Measurements from ENCODE around the gene CASP3.
"Not testable (repeated sequence)": the region's sequence is repeated elsewhere in the genome, so short reads cannot be mapped to it uniquely, and the experiment has no call there.

CASP3 gene

DNA sequence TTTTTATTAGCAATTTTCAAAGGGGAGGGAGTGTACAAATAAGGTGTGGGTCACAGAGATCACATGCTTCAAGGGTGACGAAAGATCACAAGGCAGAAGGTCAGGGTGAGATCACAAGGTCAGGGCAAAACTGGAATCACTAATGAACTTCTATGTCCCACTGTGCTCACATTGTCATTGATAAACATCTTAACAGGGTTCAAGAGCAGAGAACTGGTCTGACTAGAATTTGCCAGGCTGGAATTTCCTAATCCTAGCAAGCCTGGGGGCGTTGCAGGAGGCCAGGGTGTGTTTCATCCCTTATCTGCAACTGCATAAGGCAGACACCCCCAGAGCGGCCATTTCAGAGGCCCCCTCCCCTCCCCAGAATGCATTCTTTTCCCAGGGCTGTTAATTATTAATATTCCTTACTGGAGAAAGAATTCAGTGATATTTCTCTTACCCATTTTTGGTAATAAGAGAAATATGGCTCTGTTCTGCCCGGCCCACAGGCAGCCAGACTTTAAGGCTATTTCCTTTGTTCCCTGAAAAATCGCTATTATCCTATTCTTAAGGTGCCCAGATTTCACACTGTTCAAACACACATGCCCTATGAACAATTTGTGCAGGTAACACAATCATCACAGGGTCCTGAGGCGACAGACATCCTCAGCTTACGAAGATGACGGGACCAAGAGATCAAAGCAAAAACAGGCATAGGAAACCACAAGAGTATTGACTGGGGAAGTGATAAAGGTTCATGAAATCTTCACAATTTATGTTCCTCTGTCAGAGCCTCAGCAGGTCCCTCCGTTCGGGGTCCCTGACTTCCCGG, 23.3 kb downstream of the CASP3 start:
- 86% methylated on average over 10 of the region's 11 CpGs for WGBS
- H3K9ac ChIP-seq (ENCODE audit: low read length); H2BK120ac ChIP-seq (ENCODE audit: low read depth, low read length); H3K79me1 ChIP-seq (replicated peaks; ENCODE audit: low read length, poor library complexity, severe bottlenecking); H3K14ac ChIP-seq (ENCODE audit: low read length in 2 of 2); H2AFZ ChIP-seq (ENCODE audit: low read depth, low read length); H2BK5ac ChIP-seq (ENCODE audit: low read depth, low read length, poor library complexity, severe bottlenecking); DNase-seq; H3K4me2 ChIP-seq (ENCODE audit: low read length, poor library complexity, severe bottlenecking); H3K4ac ChIP-seq (ENCODE audit: low read depth in 1 of 2, low read length in 2 of 2); H3K27me3 ChIP-seq (ENCODE audit: control insufficient read depth in 1 of 2, insufficient read depth in 1 of 2, low read length in 2 of 2); H2BK12ac ChIP-seq (ENCODE audit: low read length in 2 of 2); H4K91ac ChIP-seq (ENCODE audit: low read length); H3K4me1 ChIP-seq (ENCODE audit: control insufficient read depth, insufficient read depth, low read depth, low read length); H3K4me3 ChIP-seq (ENCODE audit: insufficient read depth in 1 of 2, low read depth in 1 of 2, low read length in 2 of 2); H3K18ac ChIP-seq (ENCODE audit: low read depth in 1 of 2, low read length in 2 of 2); H4K8ac ChIP-seq (ENCODE audit: low read length); H2BK15ac ChIP-seq (ENCODE audit: low read depth, poor library complexity, severe bottlenecking); H3K9me3 ChIP-seq (ENCODE audit: control insufficient read depth, low read length); H3K23ac ChIP-seq (ENCODE audit: low read length in 2 of 2): not testable (repeated sequence)
- peaks cover 30 to 57% of the 10 kb centered on the region in 2 experiments for H3K36me3 ChIP-seq (ENCODE audit: control insufficient read depth in 1 of 2, insufficient read depth in 2 of 2, low read depth in 1 of 2, low read length in 2 of 2)
- peak overlapping the region; percentile 44 for H2AK5ac ChIP-seq (ENCODE audit: low read length, severe bottlenecking)
- H3K27ac ChIP-seq (ENCODE audit: low read length, poor library complexity, severe bottlenecking), result peak overlapping the region; percentile 55

GRCh38 chr4:184624972-184625554, 24.2 kb downstream of the CASP3 start:
- H3K4me3 ChIP-seq (ENCODE audit: insufficient read depth in 1 of 2, low read depth in 1 of 2, low read length in 2 of 2), result no peak overlapping the region
- no peak overlapping the region for H3K18ac ChIP-seq (ENCODE audit: low read depth in 1 of 2, low read length in 2 of 2)
- H3K27me3 ChIP-seq (ENCODE audit: control insufficient read depth in 1 of 2, insufficient read depth in 1 of 2, low read length in 2 of 2), result no peaks in the 10 kb centered on the region
- H2BK15ac ChIP-seq (ENCODE audit: low read depth, poor library complexity, severe bottlenecking), result no peak overlapping the region
- 96% methylated on average over 7 of the region's 7 CpGs for WGBS
- no peak overlapping the region for H2AFZ ChIP-seq (ENCODE audit: low read depth, low read length)
- H3K36me3 ChIP-seq (ENCODE audit: control insufficient read depth in 1 of 2, insufficient read depth in 2 of 2, low read depth in 1 of 2, low read length in 2 of 2), result peaks cover 24 to 47% of the 10 kb centered on the region in 2 experiments
- no peak overlapping the region for H3K4ac ChIP-seq (ENCODE audit: low read depth in 1 of 2, low read length in 2 of 2)
- H4K91ac ChIP-seq (ENCODE audit: low read length), result no peak overlapping the region
- no peak for DNase-seq
- H3K79me1 ChIP-seq (replicated peaks; ENCODE audit: low read length, poor library complexity, severe bottlenecking), result peaks cover 5% of the 10 kb centered on the region
- H2AK5ac ChIP-seq (ENCODE audit: low read length, severe bottlenecking), result no peak overlapping the region
- no peaks in the 10 kb centered on the region for H3K9me3 ChIP-seq (ENCODE audit: control insufficient read depth, low read length)
- no peaks in the 10 kb centered on the region for H3K4me1 ChIP-seq (ENCODE audit: control insufficient read depth, insufficient read depth, low read depth, low read length)
- H3K14ac ChIP-seq (ENCODE audit: low read length in 2 of 2), result no peak overlapping the region
- H3K23ac ChIP-seq (ENCODE audit: low read length in 2 of 2), result no peak overlapping the region
- no peak overlapping the region for H3K9ac ChIP-seq (ENCODE audit: low read length)
- H2BK5ac ChIP-seq (ENCODE audit: low read depth, low read length, poor library complexity, severe bottlenecking), result no peak overlapping the region
- no peak overlapping the region for H2BK12ac ChIP-seq (ENCODE audit: low read length in 2 of 2)
- H3K27ac ChIP-seq (ENCODE audit: low read length, poor library complexity, severe bottlenecking), result peak overlapping the region; percentile 42
- H3K4me2 ChIP-seq (ENCODE audit: low read length, poor library complexity, severe bottlenecking), result no peak overlapping the region
- no peak overlapping the region for H4K8ac ChIP-seq (ENCODE audit: low read length)
- H2BK120ac ChIP-seq (ENCODE audit: low read depth, low read length), result no peak overlapping the region

DNA sequence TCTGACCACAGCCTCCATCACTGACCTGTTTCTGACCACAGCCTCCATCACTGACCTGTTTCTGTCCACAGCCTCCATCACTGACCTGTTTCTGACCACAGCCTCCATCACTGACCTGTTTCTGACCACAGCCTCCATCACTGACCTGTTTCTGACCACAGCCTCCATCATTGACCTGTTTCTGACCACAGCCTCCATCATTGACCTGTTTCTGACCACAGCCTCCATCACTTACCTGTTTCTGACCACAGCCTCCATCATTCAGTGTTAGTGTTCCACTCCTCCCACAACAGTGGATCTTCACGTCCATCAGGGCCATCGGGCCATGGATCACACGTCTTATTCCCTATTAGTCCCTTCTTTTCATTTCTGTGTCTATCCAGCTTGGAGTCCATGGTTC, 24.7 kb downstream of the CASP3 start:
- H3K4me3 ChIP-seq (ENCODE audit: insufficient read depth in 1 of 2, low read depth in 1 of 2, low read length in 2 of 2); H2AK5ac ChIP-seq (ENCODE audit: low read length, severe bottlenecking); H3K4ac ChIP-seq (ENCODE audit: low read depth in 1 of 2, low read length in 2 of 2); H3K9me3 ChIP-seq (ENCODE audit: control insufficient read depth, low read length); H2BK120ac ChIP-seq (ENCODE audit: low read depth, low read length); H3K4me2 ChIP-seq (ENCODE audit: low read length, poor library complexity, severe bottlenecking); H4K91ac ChIP-seq (ENCODE audit: low read length); H3K9ac ChIP-seq (ENCODE audit: low read length); H2BK12ac ChIP-seq (ENCODE audit: low read length in 2 of 2); H4K8ac ChIP-seq (ENCODE audit: low read length); DNase-seq; H3K79me1 ChIP-seq (replicated peaks; ENCODE audit: low read length, poor library complexity, severe bottlenecking); H2AFZ ChIP-seq (ENCODE audit: low read depth, low read length); H2BK5ac ChIP-seq (ENCODE audit: low read depth, low read length, poor library complexity, severe bottlenecking); H3K27me3 ChIP-seq (ENCODE audit: control insufficient read depth in 1 of 2, insufficient read depth in 1 of 2, low read length in 2 of 2); H3K18ac ChIP-seq (ENCODE audit: low read depth in 1 of 2, low read length in 2 of 2); H3K14ac ChIP-seq (ENCODE audit: low read length in 2 of 2); H3K4me1 ChIP-seq (ENCODE audit: control insufficient read depth, insufficient read depth, low read depth, low read length); H2BK15ac ChIP-seq (ENCODE audit: low read depth, poor library complexity, severe bottlenecking); H3K23ac ChIP-seq (ENCODE audit: low read length in 2 of 2); H3K27ac ChIP-seq (ENCODE audit: low read length, poor library complexity, severe bottlenecking): not testable (repeated sequence)
- 99% methylated on average over 3 of the region's 3 CpGs for WGBS
- H3K36me3 ChIP-seq (ENCODE audit: control insufficient read depth in 1 of 2, insufficient read depth in 2 of 2, low read depth in 1 of 2, low read length in 2 of 2), result peaks cover 23 to 42% of the 10 kb centered on the region in 2 experiments

DNA sequence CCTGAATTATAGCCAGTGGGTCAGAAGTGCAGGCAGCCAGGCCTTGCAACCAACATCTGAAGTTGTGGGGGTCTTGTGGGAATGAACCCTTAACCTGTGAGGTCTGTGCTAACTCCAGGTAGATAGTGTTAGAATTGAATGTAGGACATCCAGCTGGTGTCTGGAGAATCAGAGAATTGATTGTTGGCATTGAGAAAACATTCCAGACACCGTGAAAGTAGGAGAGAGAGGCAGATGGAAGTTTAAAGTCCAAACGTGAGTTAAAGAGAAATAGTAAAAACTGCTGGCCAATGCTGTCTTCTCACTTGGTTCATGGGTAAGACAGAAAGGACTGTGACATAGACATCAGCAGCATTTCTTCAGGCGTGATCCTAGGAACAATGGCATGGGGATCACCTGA, 27.7 kb downstream of the CASP3 start:
- Histone ChIP-seq H4K8ac (ENCODE audit: low read length) (no peak overlapping the region), H3K9me3 (ENCODE audit: control insufficient read depth, low read length) (no peaks in the 10 kb centered on the region), H3K18ac (ENCODE audit: low read depth in 1 of 2, low read length in 2 of 2) (no peak overlapping the region), H3K4me1 (ENCODE audit: control insufficient read depth, insufficient read depth, low read depth, low read length) (peaks cover 2% of the 10 kb centered on the region), H3K14ac (ENCODE audit: low read length in 2 of 2) (no peak overlapping the region), H3K36me3 (ENCODE audit: control insufficient read depth in 1 of 2, insufficient read depth in 2 of 2, low read depth in 1 of 2, low read length in 2 of 2) (peaks cover 12 to 13% of the 10 kb centered on the region in 2 experiments), H2AFZ (ENCODE audit: low read depth, low read length) (no peak overlapping the region), H3K4me2 (ENCODE audit: low read length, poor library complexity, severe bottlenecking) (no peak overlapping the region), H2AK5ac (ENCODE audit: low read length, severe bottlenecking) (no peak overlapping the region), H3K4me3 (ENCODE audit: insufficient read depth in 1 of 2, low read depth in 1 of 2, low read length in 2 of 2) (no peak overlapping the region), H3K4ac (ENCODE audit: low read depth in 1 of 2, low read length in 2 of 2) (no peak overlapping the region), H2BK120ac (ENCODE audit: low read depth, low read length) (no peak overlapping the region), H3K9ac (ENCODE audit: low read length) (no peak overlapping the region), H4K91ac (ENCODE audit: low read length) (no peak overlapping the region), H2BK5ac (ENCODE audit: low read depth, low read length, poor library complexity, severe bottlenecking) (no peak overlapping the region), H3K23ac (ENCODE audit: low read length in 2 of 2) (no peak overlapping the region), H2BK15ac (ENCODE audit: low read depth, poor library complexity, severe bottlenecking) (no peak overlapping the region), H2BK12ac (ENCODE audit: low read length in 2 of 2) (no peak overlapping the region), H3K27ac (ENCODE audit: low read length, poor library complexity, severe bottlenecking) (no peak overlapping the region), H3K27me3 (ENCODE audit: control insufficient read depth in 1 of 2, insufficient read depth in 1 of 2, low read length in 2 of 2) (no peaks in the 10 kb centered on the region), H3K79me1 (replicated peaks; ENCODE audit: low read length, poor library complexity, severe bottlenecking) (no peaks in the 10 kb centered on the region)
- DNase-seq, result no peak
- WGBS, result 94% methylated on average over 3 of the region's 3 CpGs
